Vagina (tissue), 2 donors: ENCODE results near the gene GNG7.

Source experiments
- POLR2A ChIP-seq, 2 donors: fragments of 450-650 bp; IDR thresholded peaks; one replicate each; pipeline ENCODE4 v1.6.1; 2017; ENCODE audit warnings: antibody characterized with exemption in 2 of 2, mild to moderate bottlenecking in 2 of 2, moderate library complexity in 2 of 2
- TF ChIP-seq, protein P1 (sequence below), 3 experiments: fragments of 450-650 bp in 2 of 3; fragments of 200-600 bp in 1 of 3; sonication (generic) in 1 of 3; IDR thresholded peaks; one replicate each; pipeline ENCODE4 v1.5.1; 2017 to 2019; ENCODE audit warnings: antibody characterized with exemption in 3 of 3, mild to moderate bottlenecking in 2 of 3, moderate library complexity in 2 of 3

DNA sequence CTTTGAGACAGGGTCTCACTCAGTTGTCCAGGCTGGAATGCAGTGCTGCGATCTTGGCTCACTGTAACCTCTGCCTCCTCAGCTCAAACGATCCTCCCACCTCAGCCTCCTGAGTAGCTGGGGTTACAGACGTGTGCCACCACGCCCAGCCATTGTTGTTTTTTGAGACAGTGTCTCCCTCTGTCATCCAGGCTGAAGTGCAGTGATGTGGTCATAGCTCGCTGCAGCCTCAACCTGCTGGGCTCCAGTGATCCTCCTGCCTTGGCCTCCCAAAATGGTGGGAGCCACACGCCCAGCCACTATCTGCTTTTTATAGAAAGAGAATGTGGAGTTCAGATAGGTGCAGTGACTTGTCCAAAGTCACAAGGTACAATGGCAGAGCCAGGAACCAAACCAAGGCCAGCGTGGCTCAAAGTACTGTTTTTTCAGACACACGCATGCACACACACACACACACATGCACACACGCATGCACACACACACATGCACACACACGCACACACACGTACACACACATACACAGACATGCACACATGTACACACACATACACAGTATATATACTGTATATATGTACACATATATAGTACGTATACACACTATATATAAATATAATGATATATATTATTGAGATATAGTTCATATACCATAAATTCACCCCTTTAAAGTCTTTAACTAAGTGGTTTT, 220.0 kb downstream of the GNG7 start:
- TF ChIP-seq, protein P1, sequence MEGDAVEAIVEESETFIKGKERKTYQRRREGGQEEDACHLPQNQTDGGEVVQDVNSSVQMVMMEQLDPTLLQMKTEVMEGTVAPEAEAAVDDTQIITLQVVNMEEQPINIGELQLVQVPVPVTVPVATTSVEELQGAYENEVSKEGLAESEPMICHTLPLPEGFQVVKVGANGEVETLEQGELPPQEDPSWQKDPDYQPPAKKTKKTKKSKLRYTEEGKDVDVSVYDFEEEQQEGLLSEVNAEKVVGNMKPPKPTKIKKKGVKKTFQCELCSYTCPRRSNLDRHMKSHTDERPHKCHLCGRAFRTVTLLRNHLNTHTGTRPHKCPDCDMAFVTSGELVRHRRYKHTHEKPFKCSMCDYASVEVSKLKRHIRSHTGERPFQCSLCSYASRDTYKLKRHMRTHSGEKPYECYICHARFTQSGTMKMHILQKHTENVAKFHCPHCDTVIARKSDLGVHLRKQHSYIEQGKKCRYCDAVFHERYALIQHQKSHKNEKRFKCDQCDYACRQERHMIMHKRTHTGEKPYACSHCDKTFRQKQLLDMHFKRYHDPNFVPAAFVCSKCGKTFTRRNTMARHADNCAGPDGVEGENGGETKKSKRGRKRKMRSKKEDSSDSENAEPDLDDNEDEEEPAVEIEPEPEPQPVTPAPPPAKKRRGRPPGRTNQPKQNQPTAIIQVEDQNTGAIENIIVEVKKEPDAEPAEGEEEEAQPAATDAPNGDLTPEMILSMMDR (IDR thresholded peaks at IDR 0.05), result no peak
- TF ChIP-seq POLR2A (IDR thresholded peaks at IDR 0.05), result no peak
